Astrocyte of the spinal cord (primary cell): ENCODE results near the gene LACTBL1.

ENCODE experiments used
- DNase-seq: peaks from one replicate; pipeline ENCODE4 v3.0.0; 2011; ENCODE audit warnings: low read depth, low spot score
- H3K4me3 ChIP-seq: 2 replicates; pipeline ENCODE4 v1.5.1; 2011; ENCODE audit warnings: low read depth, mild to moderate bottlenecking, low read length, moderate library complexity
- in situ Hi-C: cut with HindIII; loops from 2 replicates; pipeline ENCODE4 v1.10.0; 2017; ENCODE audit warnings: low sequenced_read_pairs
- TF ChIP-seq, protein P1 (sequence below): IDR thresholded peaks from 2 replicates; pipeline ENCODE4 v1.5.1; 2012; ENCODE audit warnings: low read depth, mild to moderate bottlenecking, low read length, inconsistent platforms

The LACTBL1 gene

DNA sequence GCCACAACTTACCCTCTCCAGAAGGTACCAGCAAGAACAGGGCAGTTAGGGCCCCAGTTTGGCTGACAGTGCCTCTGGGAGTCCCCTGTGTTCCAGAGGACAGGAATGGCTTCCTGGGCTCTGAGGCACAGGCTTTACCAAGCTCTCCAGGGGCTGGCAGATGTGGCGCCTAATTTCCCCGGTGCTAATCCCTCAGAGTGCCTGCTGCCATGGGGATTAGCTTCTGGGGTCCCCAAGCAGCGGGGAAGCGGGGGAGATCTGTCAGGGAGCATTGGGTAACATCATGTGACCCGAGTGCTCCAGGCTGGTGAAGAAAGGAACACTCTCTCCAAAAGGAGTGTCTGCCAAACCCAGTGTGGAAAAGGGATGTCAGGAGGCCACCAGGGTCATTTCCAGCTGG lies at the start of gene LACTBL1:
Gene LACTBL1, minus strand, starts transcription at position 107 of the 400 bp plus-strand sequence. CDS start 550 bp downstream, outside the sequence.
- TF ChIP-seq, protein P1, sequence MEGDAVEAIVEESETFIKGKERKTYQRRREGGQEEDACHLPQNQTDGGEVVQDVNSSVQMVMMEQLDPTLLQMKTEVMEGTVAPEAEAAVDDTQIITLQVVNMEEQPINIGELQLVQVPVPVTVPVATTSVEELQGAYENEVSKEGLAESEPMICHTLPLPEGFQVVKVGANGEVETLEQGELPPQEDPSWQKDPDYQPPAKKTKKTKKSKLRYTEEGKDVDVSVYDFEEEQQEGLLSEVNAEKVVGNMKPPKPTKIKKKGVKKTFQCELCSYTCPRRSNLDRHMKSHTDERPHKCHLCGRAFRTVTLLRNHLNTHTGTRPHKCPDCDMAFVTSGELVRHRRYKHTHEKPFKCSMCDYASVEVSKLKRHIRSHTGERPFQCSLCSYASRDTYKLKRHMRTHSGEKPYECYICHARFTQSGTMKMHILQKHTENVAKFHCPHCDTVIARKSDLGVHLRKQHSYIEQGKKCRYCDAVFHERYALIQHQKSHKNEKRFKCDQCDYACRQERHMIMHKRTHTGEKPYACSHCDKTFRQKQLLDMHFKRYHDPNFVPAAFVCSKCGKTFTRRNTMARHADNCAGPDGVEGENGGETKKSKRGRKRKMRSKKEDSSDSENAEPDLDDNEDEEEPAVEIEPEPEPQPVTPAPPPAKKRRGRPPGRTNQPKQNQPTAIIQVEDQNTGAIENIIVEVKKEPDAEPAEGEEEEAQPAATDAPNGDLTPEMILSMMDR = no peak
- DNase-seq = no peak
- in situ Hi-C loops = no loop called here
- no peak within 1 kb of the TSS for H3K4me3 ChIP-seq

DNA sequence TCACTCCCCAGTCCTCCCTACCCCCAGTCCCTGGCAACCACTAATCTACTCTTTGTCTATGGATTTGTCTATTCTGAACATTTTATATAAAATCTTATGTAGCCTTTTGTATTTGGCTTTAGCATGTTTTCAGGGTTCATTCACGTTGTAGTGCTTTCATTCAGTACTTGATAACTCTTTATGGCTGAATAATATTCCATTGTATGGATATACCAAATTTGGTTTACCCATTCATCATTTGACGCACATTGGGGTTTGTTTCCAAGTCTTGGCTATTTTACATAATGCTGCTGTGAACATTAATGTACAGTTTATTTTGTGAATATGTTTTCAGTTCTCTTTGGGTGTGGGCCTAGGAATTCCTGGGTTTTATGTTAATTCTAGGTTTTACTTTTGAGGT lies 49.2 kb upstream of the LACTBL1 start:
- H3K4me3 ChIP-seq = no peak overlapping the region
- TF ChIP-seq, protein P1 = no peak
- in situ Hi-C loops = no loop called here
- DNase-seq = no peak

- DNase-seq = peak; percentile 19
- TF ChIP-seq, protein P1 = no peak
- in situ Hi-C loops = no loop called here
Measured at GRCh38 chr1:23020706-23021405, 48.2 kb upstream of the LACTBL1 start.

DNA sequence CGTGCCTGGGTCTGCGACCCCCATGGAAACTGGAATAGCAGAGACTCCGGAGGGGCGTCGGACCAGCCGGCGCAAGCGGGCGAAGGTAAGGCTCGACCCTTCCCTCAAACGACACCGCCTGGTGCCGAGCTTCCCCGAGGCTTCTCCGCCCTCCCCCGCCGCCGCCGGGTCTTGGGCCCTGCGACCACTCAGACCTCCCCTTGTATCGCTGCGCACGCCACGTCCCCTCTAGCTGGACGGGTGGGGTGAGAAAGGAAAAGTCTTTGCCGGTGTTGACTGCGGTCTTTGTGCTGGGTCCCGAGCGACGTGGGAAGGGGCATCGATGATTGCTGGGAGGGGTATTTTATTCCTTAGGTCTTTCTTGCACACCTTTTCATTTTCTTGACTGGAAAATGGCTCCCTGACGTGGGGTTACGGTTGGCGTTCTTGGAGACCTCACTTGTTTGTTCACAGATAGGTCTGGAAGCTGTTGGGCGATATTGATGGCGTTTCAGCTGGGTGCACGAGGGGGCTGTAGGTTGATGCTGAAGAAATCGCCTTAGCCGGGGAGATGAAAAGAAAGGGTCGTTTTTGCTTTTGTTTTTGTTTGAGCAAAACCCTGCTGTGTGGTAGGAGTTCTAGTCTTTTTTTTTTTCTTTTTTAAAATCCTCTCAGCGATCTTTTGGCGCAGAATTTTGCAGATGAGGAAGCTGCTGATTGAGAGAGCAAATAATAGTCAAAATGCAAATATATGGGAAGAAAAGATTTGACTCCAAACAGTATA lies 47.4 kb upstream of the LACTBL1 start:
- DNase-seq = peak; percentile 53
- H3K4me3 ChIP-seq = peak overlapping the region; percentile 95
- TF ChIP-seq, protein P1 = no peak
- in situ Hi-C loops = no loop called here

More at GRCh38 chr1:23020706-23021405, 48.2 kb upstream of the LACTBL1 start:
- peak overlapping the region; percentile 95 for H3K4me3 ChIP-seq

GRCh38 chr1:23019094-23019862 lies 46.6 kb upstream of the LACTBL1 start, which contains the start of gene KDM1A:
Gene KDM1A (plus strand): TSS chr1:23019468. CDS start chr1:23019597, 129 bp downstream.
- DNase-seq = peak; percentile 99
- in situ Hi-C loops = no loop called here
- peak within 1 kb of the TSS; percentile 95 for H3K4me3 ChIP-seq
- TF ChIP-seq, protein P1 = peak; percentile 40

- in situ Hi-C loops = no loop called here
- peak overlapping the region; percentile 95 for H3K4me3 ChIP-seq
- no peak for DNase-seq
- TF ChIP-seq, protein P1 = no peak
Measured at GRCh38 chr1:23018661-23019093, 46.0 kb upstream of the LACTBL1 start.
